ENCODE results near the gene SLC9A9.

The SLC9A9 gene

GRCh38 chr3:143331350-143331749, 516.9 kb downstream of the SLC9A9 start:
- DNase-seq (ENCODE audit: low read depth in 2 of 2) = peak; percentile 38 to 48
- no peak overlapping the region for H3K4me3 ChIP-seq (replicated peaks in 1 of 2; ENCODE audit: low read depth in 2 of 2, low read length in 2 of 2)
- no peak for TF ChIP-seq CTCF (IDR thresholded peaks at IDR 0.05; ENCODE audit: low read depth, low read length)

- no peak for TF ChIP-seq CTCF (IDR thresholded peaks at IDR 0.05; ENCODE audit: low read depth, low read length)
- DNase-seq (ENCODE audit: low read depth in 2 of 2) = no peak
- no peak overlapping the region for H3K4me3 ChIP-seq (replicated peaks in 1 of 2; ENCODE audit: low read depth in 2 of 2, low read length in 2 of 2)
These were observed 517.9 kb downstream of the SLC9A9 start for GRCh38 chr3:143330296-143330868.

- DNase-seq (ENCODE audit: low read depth in 2 of 2) = peak in 1 of 2 donors; percentile 49
- TF ChIP-seq CTCF (IDR thresholded peaks at IDR 0.05; ENCODE audit: low read depth, low read length) = no peak
- H3K4me3 ChIP-seq (replicated peaks in 1 of 2; ENCODE audit: low read depth in 2 of 2, low read length in 2 of 2) = no peak overlapping the region
These were observed 518.6 kb downstream of the SLC9A9 start for GRCh38 chr3:143329567-143330211.

GRCh38 chr3:143328451-143328850, 519.8 kb downstream of the SLC9A9 start:
- TF ChIP-seq CTCF (IDR thresholded peaks at IDR 0.05; ENCODE audit: low read depth, low read length) = peak; percentile 16
- DNase-seq (ENCODE audit: low read depth in 2 of 2) = no peak
- H3K4me3 ChIP-seq (replicated peaks in 1 of 2; ENCODE audit: low read depth in 2 of 2, low read length in 2 of 2) = no peak overlapping the region

GRCh38 chr3:143326983-143327778, 521.1 kb downstream of the SLC9A9 start:
- H3K4me3 ChIP-seq (replicated peaks in 1 of 2; ENCODE audit: low read depth in 2 of 2, low read length in 2 of 2) = no peak overlapping the region

More at GRCh38 chr3:143326983-143327778, 521.1 kb downstream of the SLC9A9 start:
- peak; percentile 24 for TF ChIP-seq CTCF (IDR thresholded peaks at IDR 0.05; ENCODE audit: low read depth, low read length)
- peak; percentile 15 to 49 for DNase-seq (ENCODE audit: low read depth in 2 of 2)
